Ascending aorta (tissue), 2 donors: ENCODE data around the gene ZBP1. TPM values are rescaled to one million over a fixed set of nuclear protein-coding genes. Genes with fewer than 3 reads are reported as not detected.
A peak's percentile ranks its signal among the peaks of the same experiment; 100 is the strongest.

Experiments used
- DNase-seq, 2 donors: peaks; one replicate each; pipeline ENCODE4 v3.0.0-alpha.2; 2019; ENCODE audit warnings: low spot score in 2 of 2
- H3K27ac ChIP-seq, 2 donors: fragments of 200-600 bp; sonication (generic); one replicate each; pipeline ENCODE4 v1.5.1; 2016 to 2017; ENCODE audit warnings: mild to moderate bottlenecking in 1 of 2
- H3K27me3 ChIP-seq: fragments of 200-600 bp; sonication (generic); one replicate; pipeline ENCODE4 v1.5.1; 2017
- H3K36me3 ChIP-seq, 2 donors: fragments of 200-600 bp; sonication (generic); one replicate each; pipeline ENCODE4 v1.5.1; 2016
- H3K4me1 ChIP-seq, 2 donors: fragments of 200-600 bp; sonication (generic); one replicate each; pipeline ENCODE4 v1.5.1; 2016 to 2017; ENCODE audit warnings: mild to moderate bottlenecking in 1 of 2
- H3K4me3 ChIP-seq, 2 donors: fragments of 200-600 bp; sonication (generic); one replicate each; pipeline ENCODE4 v1.5.1; 2016 to 2017; ENCODE audit warnings: mild to moderate bottlenecking in 1 of 2
- H3K9me3 ChIP-seq, 2 donors: fragments of 200-600 bp; sonication (generic); one replicate each; pipeline ENCODE4 v1.5.1; 2016
- CTCF ChIP-seq, 3 experiments: fragments of 200-600 bp in 2 of 3; fragments of 450-650 bp in 1 of 3; sonication (generic) in 2 of 3; IDR thresholded peaks; one replicate each; pipeline ENCODE4 v1.5.1; 2016 to 2019; ENCODE audit warnings: antibody characterized with exemption in 3 of 3, mild to moderate bottlenecking in 1 of 3, moderate library complexity in 1 of 3
- intact Hi-C: fragments of 100-400 bp; cut with DNase I; formaldehyde crosslinking; loops from one replicate; pipeline ENCODE4 v1.15.1; 2023
- total RNA-seq: library from RNA; depleted of rRNA; stranded (reverse); fragments of >200 nt; gene quantifications from one replicate; pipeline ENCODE4 v1.1.0, GENCODE V29; 2016

Gene ZBP1
- total RNA-seq, 1 donor from 2014 or later: not detected

GRCh38 chr20:57651881-57652605 lies 31.8 kb upstream of the ZBP1 start:
- DNase-seq: peak in 1 of 2 donors; percentile 62
- Histone ChIP-seq H3K27ac (no peak overlapping the region), H3K4me1 (peaks cover 0 to 9% of the 10 kb centered on the region in 2 donors), H3K36me3 (peaks cover 63 to 66% of the 10 kb centered on the region in 2 donors), H3K4me3 (no peak overlapping the region), H3K9me3 (no peaks in the 10 kb centered on the region), H3K27me3 (no peaks in the 10 kb centered on the region)
- intact Hi-C loops: loop anchor here (5.0 to 10.0 kb wide), 3 partner anchors 55 to 257 kb away; partner anchors contain the start of gene RBM38
- no peak for TF ChIP-seq CTCF (IDR thresholded peaks at IDR 0.05)

GRCh38 chr20:57650756-57651483 lies 30.7 kb upstream of the ZBP1 start:
- Histone ChIP-seq H3K27ac (no peak overlapping the region), H3K4me1 (peaks cover 0 to 9% of the 10 kb centered on the region in 2 donors), H3K4me3 (no peak overlapping the region), H3K27me3 (no peaks in the 10 kb centered on the region), H3K9me3 (no peaks in the 10 kb centered on the region), H3K36me3 (peaks cover 55 to 56% of the 10 kb centered on the region in 2 donors)
- no peak for DNase-seq
- no peak for TF ChIP-seq CTCF (IDR thresholded peaks at IDR 0.05)
- intact Hi-C loops: loop anchor here (5.0 to 10.0 kb wide), 3 partner anchors 54 to 256 kb away; partner anchors contain the start of gene RBM38

GRCh38 chr20:57650266-57650665 lies 30.0 kb upstream of the ZBP1 start:
- Histone ChIP-seq H3K4me1 (peaks cover 0 to 9% of the 10 kb centered on the region in 2 donors), H3K36me3 (peaks cover 50 to 51% of the 10 kb centered on the region in 2 donors), H3K9me3 (no peaks in the 10 kb centered on the region), H3K4me3 (no peak overlapping the region), H3K27me3 (no peaks in the 10 kb centered on the region), H3K27ac (no peak overlapping the region)
- DNase-seq: no peak
- intact Hi-C loops: loop anchor here (5.0 to 10.0 kb wide), 3 partner anchors 53 to 255 kb away; partner anchors contain the start of gene RBM38
- no peak for TF ChIP-seq CTCF (IDR thresholded peaks at IDR 0.05)

GRCh38 chr20:57649617-57650015 lies 29.4 kb upstream of the ZBP1 start:
- H3K27ac ChIP-seq: no peak overlapping the region
- no peaks in the 10 kb centered on the region for H3K27me3 ChIP-seq
- no peak overlapping the region for H3K4me3 ChIP-seq
- peaks cover 48 to 50% of the 10 kb centered on the region in 2 donors for H3K36me3 ChIP-seq
- no peak for TF ChIP-seq CTCF (IDR thresholded peaks at IDR 0.05)
- H3K4me1 ChIP-seq: peaks cover 0 to 3% of the 10 kb centered on the region in 2 donors
- no peak for DNase-seq
- H3K9me3 ChIP-seq: no peaks in the 10 kb centered on the region
- intact Hi-C loops: loop anchor here (5.0 to 10.0 kb wide), 3 partner anchors 52 to 255 kb away; partner anchors contain the start of gene RBM38

- DNase-seq: no peak
- no peak for TF ChIP-seq CTCF (IDR thresholded peaks at IDR 0.05)
Observed at GRCh38 chr20:57648878-57649616, 28.8 kb upstream of the ZBP1 start.

More at GRCh38 chr20:57648878-57649616, 28.8 kb upstream of the ZBP1 start:
- intact Hi-C loops: no loop called here
- Histone ChIP-seq H3K4me1 (no peaks in the 10 kb centered on the region), H3K36me3 (peaks cover 48 to 49% of the 10 kb centered on the region in 2 donors), H3K9me3 (no peaks in the 10 kb centered on the region), H3K27ac (no peak overlapping the region), H3K27me3 (no peaks in the 10 kb centered on the region), H3K4me3 (no peak overlapping the region)
